ENCODE measurements around the gene MAP2.

The MAP2 gene

GRCh38 chr2:209556354-209556961 lies 132.6 kb downstream of the MAP2 start:
- H3K27ac ChIP-seq: no peak overlapping the region
- peak; percentile 81 for TF ChIP-seq CTCF (conservative IDR thresholded peaks at IDR 0.05)

- TF ChIP-seq CTCF (conservative IDR thresholded peaks at IDR 0.05): no peak
- no peak overlapping the region for H3K27ac ChIP-seq
Measured at GRCh38 chr2:209560911-209561310, 137.1 kb downstream of the MAP2 start.

DNA sequence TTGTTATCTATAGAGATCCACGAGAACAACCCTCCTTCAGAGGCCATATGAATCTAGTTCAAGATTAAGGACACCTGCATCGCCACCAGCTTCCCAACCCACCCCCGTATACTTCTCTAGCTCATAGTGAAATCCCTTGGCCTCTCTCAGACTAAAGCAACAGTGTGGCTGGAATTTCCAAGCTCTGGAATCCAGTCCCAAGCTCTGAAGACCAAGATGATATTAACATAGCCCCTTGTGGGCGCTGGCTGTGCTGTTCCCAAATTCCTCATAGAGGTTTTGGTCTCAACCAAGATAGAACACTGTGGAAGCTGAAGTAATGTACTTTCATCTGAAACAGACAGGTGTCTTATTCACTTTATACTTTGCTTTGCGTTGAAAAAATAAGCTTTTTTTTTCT lies 139.6 kb downstream of the MAP2 start:
- H3K27ac ChIP-seq: no peak overlapping the region
- TF ChIP-seq CTCF (conservative IDR thresholded peaks at IDR 0.05): no peak

DNA sequence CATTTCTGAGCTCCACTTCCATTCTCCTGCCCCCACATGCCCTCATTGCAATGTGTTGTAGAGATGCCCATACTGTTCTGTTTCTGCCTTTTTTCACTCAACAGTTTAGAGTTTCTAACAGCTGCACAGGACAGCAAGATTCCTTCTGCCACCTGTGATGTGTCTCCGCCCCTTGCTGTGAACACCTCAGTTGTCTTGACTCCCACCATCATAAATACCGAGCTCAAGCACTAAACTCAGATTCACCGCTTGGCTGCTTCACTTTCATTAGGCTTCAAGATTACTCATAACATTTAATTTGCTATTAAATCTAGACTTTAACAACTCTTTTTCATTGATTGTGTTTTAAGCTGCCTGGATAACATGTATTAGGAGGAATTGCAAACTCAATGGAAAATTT lies 141.0 kb downstream of the MAP2 start:
- no peak for TF ChIP-seq CTCF (conservative IDR thresholded peaks at IDR 0.05)
- no peak overlapping the region for H3K27ac ChIP-seq

DNA sequence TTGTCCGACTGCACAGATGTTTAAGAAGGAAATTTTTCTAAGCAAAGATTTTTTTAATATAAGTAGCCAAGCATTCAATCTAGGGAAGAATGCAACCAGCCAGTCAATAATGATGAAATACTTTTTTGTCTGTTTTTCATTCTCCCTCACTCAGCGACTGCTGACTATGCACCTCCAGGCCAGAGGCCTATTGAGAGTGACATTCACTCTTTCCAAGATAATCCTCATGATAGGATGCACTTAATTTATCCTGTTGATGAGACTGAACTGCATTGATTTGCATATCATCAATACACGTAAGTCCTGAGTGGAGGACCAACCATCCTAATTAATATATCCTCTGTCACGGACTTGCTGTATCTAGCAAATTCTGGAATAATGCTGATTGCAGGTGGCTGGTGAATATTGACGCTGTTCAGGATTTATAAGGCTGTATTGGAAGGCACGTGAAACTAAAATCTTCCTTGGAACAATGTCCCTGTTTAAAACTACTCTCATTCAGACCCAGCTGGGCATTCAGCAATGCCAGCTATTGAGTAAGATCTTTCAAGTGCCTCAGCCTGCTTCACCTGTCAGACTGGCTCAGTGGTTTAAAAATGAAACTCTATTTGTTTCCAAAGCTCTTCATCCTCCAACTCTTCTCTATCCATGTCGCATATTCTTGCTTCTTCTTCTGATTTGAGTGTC lies 142.2 kb downstream of the MAP2 start:
- TF ChIP-seq CTCF (conservative IDR thresholded peaks at IDR 0.05): no peak
- no peak overlapping the region for H3K27ac ChIP-seq

GRCh38 chr2:209570194-209570593 lies 146.3 kb downstream of the MAP2 start:
- TF ChIP-seq CTCF (conservative IDR thresholded peaks at IDR 0.05): no peak
- no peak overlapping the region for H3K27ac ChIP-seq

- no peak for TF ChIP-seq CTCF (conservative IDR thresholded peaks at IDR 0.05)
- H3K27ac ChIP-seq: no peak overlapping the region
Measured at GRCh38 chr2:209574515-209574914, 150.7 kb downstream of the MAP2 start.
